AG04450 (cell line): ENCODE results near the gene GMDS. TPM values are rescaled to one million over a fixed set of nuclear protein-coding genes. Genes with fewer than 3 reads are reported as not detected.
A peak's percentile ranks its signal among the peaks of the same experiment; 100 is the strongest.

Experiments used
- CTCF ChIA-PET: fragments of 300-600, 350-600 bp; formaldehyde crosslinking; extraction: SDS; loops from one replicate; lab custom pipeline; 2022; ENCODE audit warnings: antibody characterized with exemption, inconsistent platforms; lab: Charles Lee
- POLR2A ChIA-PET: fragments of 350-600 bp; formaldehyde crosslinking; extraction: SDS; loops from one replicate; lab custom pipeline; 2021; ENCODE audit warnings: antibody characterized with exemption, inconsistent platforms; lab: Yijun Ruan, JAX
- DNase-seq: peaks from one replicate; pipeline ENCODE4 v3.0.0-alpha.2; 2011; ENCODE audit warnings: low read depth, low spot score
- H3K27ac ChIP-seq: one replicate; pipeline ENCODE4 v1.5.1; 2012; ENCODE audit warnings: low read depth, low read length, control low read depth
- H3K27me3 ChIP-seq: one replicate; pipeline ENCODE4 v1.6.0; 2012; ENCODE audit warnings: low read length; ENCODE audit not compliant: control insufficient read depth, insufficient read depth
- H3K4me3 ChIP-seq: 2 replicates; pipeline ENCODE4 v1.5.1; 2011; ENCODE audit warnings: mild to moderate bottlenecking, low read depth, low read length, control low read depth
- H3K9me3 ChIP-seq: 2 replicates; pipeline ENCODE4 v1.5.1; 2012; ENCODE audit warnings: low read length; ENCODE audit not compliant: control insufficient read depth, insufficient read depth
- CTCF ChIP-seq: IDR thresholded peaks from 2 replicates; pipeline ENCODE4 v1.5.1; 2011; ENCODE audit warnings: low read depth, low read length, control low read depth, inconsistent platforms
- polyA plus RNA-seq: library from polyadenylated mRNA; depleted of rRNA; stranded (reverse); fragments of >200 nt; gene quantifications from 2 replicates; pipeline ENCODE4 v1.2.3, GENCODE V29; 2011

Gene GMDS
- polyA plus RNA-seq, 1 experiment: 26.4 TPM

GRCh38 chr6:2215342-2215741 lies 30.1 kb downstream of the GMDS start:
- no peak for DNase-seq
- ChIA-PET POLR2A (no interaction called here), CTCF (no interaction called here)
- H3K9me3 ChIP-seq: no peaks in the 10 kb centered on the region
- H3K27me3 ChIP-seq: no peaks in the 10 kb centered on the region
- H3K4me3 ChIP-seq: no peak overlapping the region
- no peak for TF ChIP-seq CTCF
- no peak overlapping the region for H3K27ac ChIP-seq

GRCh38 chr6:2213086-2213485 lies 32.3 kb downstream of the GMDS start:
- no peaks in the 10 kb centered on the region for H3K27me3 ChIP-seq
- H3K9me3 ChIP-seq: no peaks in the 10 kb centered on the region
- ChIA-PET CTCF (interaction anchor here (0.6 to 1.6 kb wide), 3 partner anchors 16 to 740 kb away, joined by 3 read pairs; no protein-coding TSS in a partner anchor), POLR2A (no interaction called here)
- no peak for DNase-seq
- TF ChIP-seq CTCF: no peak
- no peak overlapping the region for H3K4me3 ChIP-seq
- no peak overlapping the region for H3K27ac ChIP-seq

- TF ChIP-seq CTCF: peak; percentile 63
- no peak overlapping the region for H3K4me3 ChIP-seq
- H3K9me3 ChIP-seq: no peaks in the 10 kb centered on the region
- ChIA-PET CTCF (interaction anchor here (0.5 to 1.8 kb wide), 8 partner anchors 12 to 598 kb away, joined by 3 to 6 read pairs (median 4); no protein-coding TSS in a partner anchor), POLR2A (interaction anchor here (0.7 kb wide), 1 partner anchor 152 kb away, joined by 3 read pairs; no protein-coding TSS in a partner anchor)
- H3K27ac ChIP-seq: no peak overlapping the region
- no peak for DNase-seq
- no peaks in the 10 kb centered on the region for H3K27me3 ChIP-seq
Observed at GRCh38 chr6:2209226-2209809, 36.1 kb downstream of the GMDS start.

GRCh38 chr6:2208468-2208867 lies 36.9 kb downstream of the GMDS start:
- no peak overlapping the region for H3K4me3 ChIP-seq
- no peak for TF ChIP-seq CTCF
- CTCF ChIA-PET: interaction anchor here (0.7 to 1.8 kb wide), 5 partner anchors 12 to 482 kb away, joined by 3 to 6 read pairs (median 4); no protein-coding TSS in a partner anchor
- POLR2A ChIA-PET: interaction anchor here (0.7 kb wide), 1 partner anchor 752 kb away, joined by 3 read pairs; no protein-coding TSS in a partner anchor
- no peak for DNase-seq
- H3K9me3 ChIP-seq: no peaks in the 10 kb centered on the region
- H3K27me3 ChIP-seq: no peaks in the 10 kb centered on the region
- no peak overlapping the region for H3K27ac ChIP-seq

GRCh38 chr6:2205396-2205795 lies 40.0 kb downstream of the GMDS start:
- TF ChIP-seq CTCF: no peak
- POLR2A ChIA-PET: no interaction called here
- CTCF ChIA-PET: no interaction called here

More at GRCh38 chr6:2205396-2205795, 40.0 kb downstream of the GMDS start:
- no peaks in the 10 kb centered on the region for H3K9me3 ChIP-seq
- no peaks in the 10 kb centered on the region for H3K27me3 ChIP-seq
- DNase-seq: no peak
- no peak overlapping the region for H3K4me3 ChIP-seq
- H3K27ac ChIP-seq: no peak overlapping the region
